Mesenchymal stem cell (in vitro differentiated cells and primary cell): ENCODE data around the gene IFT57.

Experiments
- DNase-seq: peaks from one replicate; pipeline ENCODE4 v3.0.0-alpha.2; 2013
- H2AFZ ChIP-seq: one replicate; pipeline ENCODE4 v1.6.1; 2013; ENCODE audit warnings: low read depth, mild to moderate bottlenecking, control low read depth, inconsistent platforms, low read length, moderate library complexity
- H2AK5ac ChIP-seq: 2 replicates; pipeline ENCODE4 v1.6.1; 2013; ENCODE audit warnings: low read length, moderate library complexity, mild to moderate bottlenecking, inconsistent platforms; ENCODE audit not compliant: severe bottlenecking
- H2BK120ac ChIP-seq: one replicate; pipeline ENCODE4 v1.6.1; 2013; ENCODE audit warnings: low read depth, mild to moderate bottlenecking, inconsistent platforms, low read length, moderate library complexity
- H2BK12ac ChIP-seq, 2 experiments: one replicate each; pipeline ENCODE4 v1.6.1; 2013; ENCODE audit warnings: inconsistent platforms in 2 of 2, low read length in 2 of 2, mild to moderate bottlenecking in 2 of 2, moderate library complexity in 2 of 2, control low read depth in 1 of 2
- H2BK15ac ChIP-seq: one replicate; pipeline ENCODE4 v1.6.1; 2013; ENCODE audit warnings: mild to moderate bottlenecking, low read depth, inconsistent platforms; ENCODE audit not compliant: poor library complexity, severe bottlenecking
- H2BK5ac ChIP-seq: 2 replicates; pipeline ENCODE4 v1.6.1; 2013; ENCODE audit warnings: low read depth, mild to moderate bottlenecking, low read length, control low read depth, inconsistent platforms; ENCODE audit not compliant: poor library complexity, severe bottlenecking
- H3K14ac ChIP-seq, 2 experiments: one replicate each; pipeline ENCODE4 v1.6.1; 2013; ENCODE audit warnings: inconsistent platforms in 2 of 2, low read length in 2 of 2, control low read depth in 1 of 2, mild to moderate bottlenecking in 1 of 2, moderate library complexity in 1 of 2
- H3K18ac ChIP-seq, 2 experiments: one replicate each; pipeline ENCODE4 v1.6.1; 2013; ENCODE audit warnings: inconsistent platforms in 2 of 2, low read length in 2 of 2, control low read depth in 1 of 2, low read depth in 1 of 2, mild to moderate bottlenecking in 1 of 2
- H3K23ac ChIP-seq, 2 experiments: one replicate each; pipeline ENCODE4 v1.6.1; 2013; ENCODE audit warnings: inconsistent platforms in 2 of 2, low read length in 2 of 2, mild to moderate bottlenecking in 2 of 2, moderate library complexity in 2 of 2, control low read depth in 1 of 2
- H3K27ac ChIP-seq: 2 replicates; pipeline ENCODE4 v1.5.1; 2013; ENCODE audit warnings: mild to moderate bottlenecking, moderate library complexity, low read length, control low read depth, inconsistent platforms; ENCODE audit not compliant: poor library complexity, severe bottlenecking
- H3K27me3 ChIP-seq, 2 experiments: 2 replicates each; pipeline versions ENCODE4 v1.6.1 to v1.7.0; 2013; ENCODE audit warnings: low read length in 2 of 2, mild to moderate bottlenecking in 2 of 2, moderate library complexity in 2 of 2, control low read depth in 1 of 2, inconsistent platforms in 1 of 2; ENCODE audit not compliant: control insufficient read depth in 1 of 2, insufficient read depth in 1 of 2
- H3K36me3 ChIP-seq, 2 experiments: 2 replicates each; pipeline versions ENCODE4 v1.6.1 to v1.7.0; 2013; ENCODE audit warnings: low read length in 2 of 2, control low read depth in 1 of 2, inconsistent platforms in 1 of 2, low read depth in 1 of 2, mild to moderate bottlenecking in 1 of 2; ENCODE audit not compliant: insufficient read depth in 2 of 2, control insufficient read depth in 1 of 2
- H3K4ac ChIP-seq, 2 experiments: one replicate each; pipeline ENCODE4 v1.6.1; 2013; ENCODE audit warnings: inconsistent platforms in 2 of 2, low read length in 2 of 2, mild to moderate bottlenecking in 2 of 2, moderate library complexity in 2 of 2, control low read depth in 1 of 2, low read depth in 1 of 2
- H3K4me1 ChIP-seq: 2 replicates; pipeline ENCODE4 v1.6.1; 2013; ENCODE audit warnings: low read depth, low read length, control low read depth; ENCODE audit not compliant: control insufficient read depth, insufficient read depth
- H3K4me2 ChIP-seq: 2 replicates; pipeline ENCODE4 v1.6.1; 2013; ENCODE audit warnings: low read length, mild to moderate bottlenecking, inconsistent platforms; ENCODE audit not compliant: poor library complexity, severe bottlenecking
- H3K4me3 ChIP-seq, 2 experiments: 2 replicates each; pipeline versions ENCODE4 v1.5.1 to v1.7.0; 2013; ENCODE audit warnings: low read length in 2 of 2, mild to moderate bottlenecking in 2 of 2, control low read depth in 1 of 2, low read depth in 1 of 2; ENCODE audit not compliant: insufficient read depth in 1 of 2
- H3K79me1 ChIP-seq: replicated peaks from 2 replicates; pipeline ENCODE4 v1.6.1; 2013; ENCODE audit warnings: mild to moderate bottlenecking, control low read depth, low read length, inconsistent platforms; ENCODE audit not compliant: poor library complexity, severe bottlenecking
- H3K9ac ChIP-seq: 2 replicates; pipeline ENCODE4 v1.7.0; 2013; ENCODE audit warnings: mild to moderate bottlenecking, low read length, moderate library complexity
- H3K9me3 ChIP-seq: 2 replicates; pipeline ENCODE4 v1.7.0; 2013; ENCODE audit warnings: mild to moderate bottlenecking, low read length; ENCODE audit not compliant: control insufficient read depth
- H4K8ac ChIP-seq: one replicate; pipeline ENCODE4 v1.6.1; 2013; ENCODE audit warnings: inconsistent platforms, mild to moderate bottlenecking, low read length, moderate library complexity
- H4K91ac ChIP-seq: one replicate; pipeline ENCODE4 v1.6.1; 2013; ENCODE audit warnings: mild to moderate bottlenecking, low read length, inconsistent platforms
- WGBS: methylation state at CpG from one replicate; pipeline ENCODE4 v1.1.7; 2013; ENCODE audit warnings: mixed read lengths; 5-methylcytosine and 5-hydroxymethylcytosine counted together

Gene IFT57

GRCh38 chr3:108114423-108115065 lies 107.7 kb downstream of the IFT57 start:
- Histone ChIP-seq H2BK5ac (no peak overlapping the region), H3K4me2 (no peak overlapping the region), H4K8ac (no peak overlapping the region), H2AK5ac (no peak overlapping the region), H3K23ac (no peak overlapping the region), H3K9me3 (no peaks in the 10 kb centered on the region), H3K14ac (peak overlapping the region in 1 of 2 experiments; percentile 44), H2AFZ (no peak overlapping the region), H4K91ac (no peak overlapping the region), H3K4me3 (no peak overlapping the region), H3K4ac (no peak overlapping the region), H3K9ac (no peak overlapping the region), H3K27ac (no peak overlapping the region), H3K36me3 (no peaks in the 10 kb centered on the region), H3K4me1 (no peaks in the 10 kb centered on the region), H2BK12ac (no peak overlapping the region), H3K79me1 (no peaks in the 10 kb centered on the region), H2BK120ac (no peak overlapping the region), H2BK15ac (no peak overlapping the region), H3K27me3 (peaks cover 0 to 4% of the 10 kb centered on the region in 2 experiments), H3K18ac (no peak overlapping the region)
- DNase-seq: no peak
- WGBS: 83% methylated on average over 16 of the region's 16 CpGs

DNA sequence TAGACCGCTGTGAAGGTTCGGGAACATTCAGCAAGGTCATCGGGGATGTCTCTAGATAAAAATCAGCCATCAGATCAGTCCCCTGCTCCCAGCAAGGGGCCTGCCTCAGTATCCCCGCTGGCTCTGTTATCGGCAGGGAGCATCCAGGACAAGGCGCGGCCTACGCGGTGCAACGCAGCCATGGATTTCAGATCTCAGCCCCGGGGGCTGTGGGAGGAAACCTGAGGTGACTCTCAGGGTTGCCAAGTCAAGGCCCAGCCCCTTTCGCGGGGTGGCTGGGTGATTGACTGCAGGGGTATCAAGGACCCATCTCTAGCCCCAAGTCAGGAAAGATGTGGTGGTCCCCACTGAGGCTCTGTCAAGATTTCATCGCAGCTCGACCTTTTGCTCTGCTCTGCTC lies 108.2 kb downstream of the IFT57 start:
- no peak overlapping the region for H2BK5ac ChIP-seq
- H3K4me1 ChIP-seq: no peaks in the 10 kb centered on the region
- H2BK15ac ChIP-seq: no peak overlapping the region
- H4K91ac ChIP-seq: no peak overlapping the region
- H2AK5ac ChIP-seq: no peak overlapping the region
- no peaks in the 10 kb centered on the region for H3K36me3 ChIP-seq
- peaks cover 0 to 4% of the 10 kb centered on the region in 2 experiments for H3K27me3 ChIP-seq
- no peak overlapping the region for H2BK12ac ChIP-seq
- no peak overlapping the region for H3K27ac ChIP-seq
- no peak overlapping the region for H2AFZ ChIP-seq
- H3K79me1 ChIP-seq: no peaks in the 10 kb centered on the region
- peak overlapping the region in 1 of 2 experiments; percentile 44 for H3K14ac ChIP-seq
- H3K9me3 ChIP-seq: no peaks in the 10 kb centered on the region
- H3K4me3 ChIP-seq: no peak overlapping the region
- no peak overlapping the region for H3K23ac ChIP-seq
- H3K9ac ChIP-seq: no peak overlapping the region
- no peak overlapping the region for H3K4ac ChIP-seq
- WGBS: 98% methylated on average over 15 of the region's 15 CpGs
- H2BK120ac ChIP-seq: no peak overlapping the region
- H4K8ac ChIP-seq: no peak overlapping the region
- no peak overlapping the region for H3K4me2 ChIP-seq
- no peak for DNase-seq
- no peak overlapping the region for H3K18ac ChIP-seq

- Histone ChIP-seq H3K4me1 (no peaks in the 10 kb centered on the region), H2AK5ac (no peak overlapping the region), H3K27ac (no peak overlapping the region), H2AFZ (no peak overlapping the region), H3K14ac (no peak overlapping the region), H3K4me2 (no peak overlapping the region), H3K79me1 (no peaks in the 10 kb centered on the region), H2BK15ac (no peak overlapping the region), H3K4me3 (no peak overlapping the region), H3K23ac (no peak overlapping the region), H2BK12ac (no peak overlapping the region), H2BK120ac (no peak overlapping the region), H3K27me3 (peaks cover 0 to 4% of the 10 kb centered on the region in 2 experiments), H3K36me3 (no peaks in the 10 kb centered on the region), H3K9me3 (no peaks in the 10 kb centered on the region), H3K18ac (no peak overlapping the region), H4K8ac (no peak overlapping the region), H2BK5ac (no peak overlapping the region), H3K4ac (no peak overlapping the region), H4K91ac (no peak overlapping the region), H3K9ac (no peak overlapping the region)
- 83% methylated on average over 3 of the region's 3 CpGs for WGBS
- no peak for DNase-seq
These were observed 111.3 kb downstream of the IFT57 start for GRCh38 chr3:108110934-108111333.
